ENCODE measurements around the gene FAR2.
"Not testable (repeated sequence)": the region's sequence is repeated elsewhere in the genome, so short reads cannot be mapped to it uniquely, and the experiment has no call there.

The FAR2 gene

GRCh38 chr12:29160230-29160629 lies 11.2 kb downstream of the FAR2 start:
- TF ChIP-seq, protein P1, sequence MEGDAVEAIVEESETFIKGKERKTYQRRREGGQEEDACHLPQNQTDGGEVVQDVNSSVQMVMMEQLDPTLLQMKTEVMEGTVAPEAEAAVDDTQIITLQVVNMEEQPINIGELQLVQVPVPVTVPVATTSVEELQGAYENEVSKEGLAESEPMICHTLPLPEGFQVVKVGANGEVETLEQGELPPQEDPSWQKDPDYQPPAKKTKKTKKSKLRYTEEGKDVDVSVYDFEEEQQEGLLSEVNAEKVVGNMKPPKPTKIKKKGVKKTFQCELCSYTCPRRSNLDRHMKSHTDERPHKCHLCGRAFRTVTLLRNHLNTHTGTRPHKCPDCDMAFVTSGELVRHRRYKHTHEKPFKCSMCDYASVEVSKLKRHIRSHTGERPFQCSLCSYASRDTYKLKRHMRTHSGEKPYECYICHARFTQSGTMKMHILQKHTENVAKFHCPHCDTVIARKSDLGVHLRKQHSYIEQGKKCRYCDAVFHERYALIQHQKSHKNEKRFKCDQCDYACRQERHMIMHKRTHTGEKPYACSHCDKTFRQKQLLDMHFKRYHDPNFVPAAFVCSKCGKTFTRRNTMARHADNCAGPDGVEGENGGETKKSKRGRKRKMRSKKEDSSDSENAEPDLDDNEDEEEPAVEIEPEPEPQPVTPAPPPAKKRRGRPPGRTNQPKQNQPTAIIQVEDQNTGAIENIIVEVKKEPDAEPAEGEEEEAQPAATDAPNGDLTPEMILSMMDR (IDR thresholded peaks at IDR 0.05; ENCODE audit: borderline replicate concordance, control extremely low read depth, extremely low read depth, insufficient read depth, missing control alignments), result no peak
- in situ Hi-C loops (cut with MboI; ENCODE audit: low sequenced_read_pairs, unreplicated experiment), result no loop called here
- no peak for DNase-seq (ENCODE audit: low spot score)

DNA sequence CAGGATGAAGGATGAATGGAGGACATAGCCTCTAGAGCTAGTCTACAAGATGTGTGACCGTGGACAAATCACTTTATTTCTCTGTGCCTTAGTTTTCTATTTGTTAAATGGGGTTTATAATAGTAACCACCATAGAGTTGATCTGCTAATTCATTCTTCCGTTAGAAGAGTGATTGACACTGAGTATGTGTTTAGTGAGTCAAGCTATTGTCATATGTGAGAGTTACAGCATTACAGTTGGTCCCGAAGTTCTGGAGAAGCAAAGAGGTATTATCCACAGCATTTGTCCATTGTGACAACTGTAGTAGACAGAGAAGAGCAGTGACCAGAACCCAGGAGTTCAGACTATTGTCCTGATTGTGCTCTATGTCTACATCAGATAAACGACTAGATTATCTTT lies 14.1 kb downstream of the FAR2 start:
- in situ Hi-C loops (cut with MboI; ENCODE audit: low sequenced_read_pairs, unreplicated experiment), result no loop called here
- no peak for DNase-seq (ENCODE audit: low spot score)
- TF ChIP-seq, protein P1 (IDR thresholded peaks at IDR 0.05; ENCODE audit: borderline replicate concordance, control extremely low read depth, extremely low read depth, insufficient read depth, missing control alignments), result no peak

DNA sequence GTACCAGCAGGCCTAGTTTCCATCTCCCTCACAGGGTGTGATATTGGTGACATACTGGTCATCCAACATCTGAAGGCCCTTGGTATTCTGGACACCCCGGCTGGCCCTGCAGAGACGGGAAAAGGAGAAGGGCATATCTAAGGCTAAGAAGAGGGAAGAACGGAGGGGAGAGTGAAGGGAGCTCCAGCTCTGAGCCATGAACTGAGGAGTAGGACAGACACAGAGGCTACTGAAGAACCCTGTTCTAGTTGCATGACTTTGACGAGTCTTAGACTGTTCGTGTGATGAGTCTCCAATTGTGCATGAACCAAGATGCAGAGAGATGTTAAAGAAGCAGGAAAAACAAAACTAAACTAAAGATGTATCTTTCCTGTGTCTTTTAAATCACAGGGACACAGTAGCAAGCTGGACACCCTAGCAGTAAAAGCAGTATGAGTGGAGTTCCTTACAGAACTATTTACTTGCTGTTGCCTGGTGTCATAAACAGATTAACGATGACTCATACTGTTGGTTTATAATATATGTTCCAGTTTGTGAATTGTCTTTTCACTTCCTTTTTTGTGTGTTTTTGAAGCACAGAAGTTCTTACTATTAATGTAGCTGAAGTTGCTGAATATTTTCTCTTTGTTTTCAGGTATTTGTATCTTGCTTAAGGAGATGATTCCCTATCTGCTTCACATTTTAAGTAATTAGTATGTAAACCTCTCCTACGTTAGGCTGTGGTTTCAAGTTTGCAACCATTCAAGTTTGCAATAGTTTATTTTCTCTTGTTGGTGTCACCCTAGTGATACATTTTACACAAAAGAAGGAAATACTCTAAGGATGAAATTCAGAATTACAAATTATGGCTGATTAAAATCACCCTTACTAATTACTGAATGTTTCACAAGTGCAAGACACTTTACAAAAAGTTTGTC lies 15.7 kb downstream of the FAR2 start:
- peak; percentile 67 for DNase-seq (ENCODE audit: low spot score)
- in situ Hi-C loops (cut with MboI; ENCODE audit: low sequenced_read_pairs, unreplicated experiment), result no loop called here
- TF ChIP-seq, protein P1 (IDR thresholded peaks at IDR 0.05; ENCODE audit: borderline replicate concordance, control extremely low read depth, extremely low read depth, insufficient read depth, missing control alignments), result no peak

GRCh38 chr12:29167445-29167844 lies 18.4 kb downstream of the FAR2 start:
- TF ChIP-seq, protein P1 (IDR thresholded peaks at IDR 0.05; ENCODE audit: borderline replicate concordance, control extremely low read depth, extremely low read depth, insufficient read depth, missing control alignments), result no peak
- in situ Hi-C loops (cut with MboI; ENCODE audit: low sequenced_read_pairs, unreplicated experiment), result no loop called here
- DNase-seq (ENCODE audit: low spot score), result no peak

DNA sequence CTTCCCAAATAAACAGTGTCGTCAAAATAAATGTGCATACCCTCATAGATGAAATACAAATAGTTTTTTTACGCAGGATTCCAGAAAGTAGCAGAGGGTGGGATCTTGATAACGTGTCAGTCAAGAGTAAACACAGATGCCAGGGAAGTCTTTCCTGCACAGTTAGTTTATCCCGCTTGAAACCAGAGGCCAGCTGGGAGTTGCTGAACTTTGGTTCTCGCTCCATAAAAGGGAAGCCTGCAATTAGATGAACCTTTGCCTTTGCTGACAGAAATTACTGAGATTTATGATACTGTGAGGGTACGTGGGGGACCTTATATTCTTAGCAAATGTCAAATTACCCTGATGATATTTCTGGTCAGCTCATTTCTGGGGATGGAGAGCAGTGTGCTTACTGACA lies 18.9 kb downstream of the FAR2 start:
- DNase-seq (ENCODE audit: low spot score), result no peak
- in situ Hi-C loops (cut with MboI; ENCODE audit: low sequenced_read_pairs, unreplicated experiment), result no loop called here
- TF ChIP-seq, protein P1 (IDR thresholded peaks at IDR 0.05; ENCODE audit: borderline replicate concordance, control extremely low read depth, extremely low read depth, insufficient read depth, missing control alignments), result no peak

- in situ Hi-C loops (cut with MboI; ENCODE audit: low sequenced_read_pairs, unreplicated experiment); DNase-seq (ENCODE audit: low spot score): not testable (repeated sequence)
Observed at GRCh38 chr12:29169978-29170377, 20.9 kb downstream of the FAR2 start.

DNA sequence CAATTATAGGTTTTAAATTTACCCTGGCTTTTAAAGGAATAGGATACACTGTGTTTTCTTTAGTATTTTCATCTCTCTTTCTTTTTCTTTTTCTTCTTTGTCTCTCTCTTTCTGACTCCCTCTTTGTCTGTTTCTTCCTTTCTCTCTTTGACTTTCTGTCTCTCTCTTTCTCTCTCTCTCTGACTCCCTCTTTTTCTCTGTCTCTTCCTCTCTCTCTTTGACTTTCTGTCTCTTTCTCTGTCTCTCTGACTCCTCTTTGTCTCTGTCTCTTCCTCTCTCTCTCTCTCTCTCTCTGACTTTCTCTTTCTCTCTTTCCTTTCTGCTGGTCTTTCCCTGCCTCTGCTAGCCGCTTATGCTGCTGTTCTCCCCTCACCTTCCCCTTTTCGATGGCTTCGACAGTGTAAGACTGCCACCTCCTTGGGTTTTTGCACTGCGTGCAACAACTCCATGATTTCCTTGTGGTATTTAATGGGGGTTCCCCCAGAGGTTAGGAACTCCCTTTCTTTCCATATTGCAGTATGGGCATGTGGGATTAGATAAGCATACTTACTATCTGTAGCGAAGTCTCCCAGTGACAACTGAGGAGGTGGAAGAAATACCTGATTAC lies 21.5 kb downstream of the FAR2 start:
- DNase-seq (ENCODE audit: low spot score); in situ Hi-C loops (cut with MboI; ENCODE audit: low sequenced_read_pairs, unreplicated experiment): not testable (repeated sequence)

All from GM13976 (cell line).